Mucosa of descending colon (tissue), 3 donors: ENCODE results near the gene GSPT1. TPM values are rescaled to one million over a fixed set of nuclear protein-coding genes. Genes with fewer than 3 reads are reported as not detected.
"Not testable (repeated sequence)": the region's sequence is repeated elsewhere in the genome, so short reads cannot be mapped to it uniquely, and the experiment has no call there.

Experiments used
- ATAC-seq: fragments of 200-7000 bp; cut with Tn5 transposase; one replicate; pipeline ENCODE4 v1.9.1; 2020; ENCODE audit warnings: mild to moderate bottlenecking, moderate library complexity
- DNase-seq, 3 donors: peaks; one replicate each; pipeline ENCODE4 v3.0.0-alpha.2; 2020
- H3K36me3 ChIP-seq: fragments of 200-600 bp; one replicate; pipeline ENCODE4 v1.8.0; 2021; ENCODE audit warnings: low read depth, mild to moderate bottlenecking
- H3K4me1 ChIP-seq: fragments of 200-600 bp; one replicate; pipeline ENCODE4 v1.8.0; 2021; ENCODE audit warnings: low read depth, mild to moderate bottlenecking
- H3K4me3 ChIP-seq: fragments of 200-600 bp; one replicate; pipeline ENCODE4 v1.8.0; 2021; ENCODE audit warnings: mild to moderate bottlenecking
- H3K9me3 ChIP-seq: fragments of 200-600 bp; one replicate; pipeline ENCODE4 v1.8.0; 2021; ENCODE audit warnings: mild to moderate bottlenecking
- CTCF ChIP-seq: fragments of 200-600 bp; IDR thresholded peaks from one replicate; pipeline ENCODE4 v1.8.0; 2022; ENCODE audit warnings: antibody characterized with exemption, mild to moderate bottlenecking
- intact Hi-C, 2 donors: fragments of 100-400 bp; cut with DNase I in 1 of 2; cut with micrococcal nuclease in 1 of 2; formaldehyde crosslinking; loops; one replicate each; pipeline versions ENCODE4 v1.11.0 to v1.11.1; 2022; cut with DNase I, micrococcal nuclease
- total RNA-seq, 3 donors: library from RNA; stranded (reverse); fragmentation: NEBNext Ultra II Directional in 2 of 3; extraction: Animal tissue kit (Norgen Biotek cat#: 25700) in 2 of 3; gene quantifications; one replicate each; pipeline versions ENCODE4 v1.2.1 to v1.2.4, GENCODE V29; 2021 to 2023
- donor health status: DM: no; HTN: no; CAD: no; lungs with moderate emphysema.
- donor health status: DM: no; HTN: no; CAD: no.
- donor health status: DM: no; HTN: yes; CAD: no.

Gene GSPT1
- total RNA-seq, 3 donors from 2014 or later, result 99.0 to 119 (median 113) TPM

GRCh38 chr16:11819798-11820197 lies 96.0 kb downstream of the GSPT1 start:
- intact Hi-C loops, result no loop called here
- peak; percentile 23 for ATAC-seq

GRCh38 chr16:11818970-11819369 lies 96.8 kb downstream of the GSPT1 start:
- H3K9me3 ChIP-seq, DNase-seq, ATAC-seq, H3K36me3 ChIP-seq, H3K4me1 ChIP-seq, intact Hi-C loops, H3K4me3 ChIP-seq: not testable (repeated sequence)

More at GRCh38 chr16:11819798-11820197, 96.0 kb downstream of the GSPT1 start:
- Histone ChIP-seq H3K9me3 (no peaks in the 10 kb centered on the region), H3K4me3 (no peak overlapping the region), H3K4me1 (no peaks in the 10 kb centered on the region), H3K36me3 (no peaks in the 10 kb centered on the region)
- TF ChIP-seq CTCF, result no peak
- DNase-seq, result no peak

Other genes with a start within 250 kb of the GSPT1 start
- gene SNN, start 247.5 kb downstream of the GSPT1 start, total RNA-seq, result 10 to 100 TPM in 1 of 3 donors, 1 to 10 TPM in 2; 2.3 to 22.1 (median 4.2) TPM
- gene TXNDC11, start 173.1 kb downstream of the GSPT1 start, total RNA-seq, result 10 to 100 TPM; 52.3 to 71.9 (median 60.3) TPM
- gene ZC3H7A, start 118.7 kb downstream of the GSPT1 start, total RNA-seq, result 10 to 100 TPM; 42.4 to 61.2 (median 59.0) TPM
- gene RSL1D1, start 64.4 kb downstream of the GSPT1 start, total RNA-seq, result 100 to 1,000 TPM in 1 of 3 donors, 10 to 100 TPM in 2; 81.9 to 116 (median 82.0) TPM
- gene NPIPB2, start 26.1 kb upstream of the GSPT1 start, total RNA-seq, result 10 to 100 TPM; 11.1 to 17.6 (median 15.3) TPM
- 1 to 10 TPM; 1.2 to 3.3 (median 2.1) TPM for gene TNFRSF17, start 49.3 kb upstream of the GSPT1 start, total RNA-seq
- gene SNX29, start 60.8 kb upstream of the GSPT1 start, total RNA-seq, result 10 to 100 TPM; 21.0 to 32.2 (median 21.9) TPM